ENCODE results near the gene TMEM147. TPM values are rescaled to one million over a fixed set of nuclear protein-coding genes. Genes with fewer than 3 reads are reported as not detected.

TMEM147 gene
- total RNA-seq, 4 donors from 2014 or later, result 186 to 202 (median 188) TPM

DNA sequence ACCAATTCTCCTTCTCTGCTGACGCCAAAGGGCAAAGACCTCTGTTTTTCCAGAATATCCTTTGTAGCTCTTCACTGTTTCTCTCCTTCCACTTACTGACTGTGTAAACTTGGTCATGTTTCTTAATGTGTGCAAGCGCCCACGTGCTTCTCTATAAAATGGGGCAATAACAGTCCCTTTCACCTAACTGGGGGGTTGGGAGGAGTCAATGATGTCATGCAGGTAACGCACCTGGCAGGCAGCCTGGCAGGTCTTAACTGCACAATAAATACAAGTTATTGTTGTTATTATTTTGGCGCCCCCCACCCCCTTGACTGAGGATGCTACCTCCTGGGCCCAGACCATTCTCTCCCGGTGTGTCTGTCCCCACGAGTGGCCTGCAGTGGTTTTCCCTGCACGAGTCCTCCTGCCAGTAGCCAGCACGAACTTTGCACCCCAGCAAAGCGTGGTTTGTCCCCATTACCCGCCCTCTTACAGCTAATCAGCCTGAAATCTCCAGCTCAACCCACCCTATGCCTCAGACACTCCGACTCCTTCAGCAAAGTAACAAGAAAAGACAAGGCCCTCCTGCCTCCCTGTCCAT lies 22.6 kb upstream of the TMEM147 start:
- no peak for TF ChIP-seq POLR2A (IDR thresholded peaks at IDR 0.05)
- TF ChIP-seq, protein P1, sequence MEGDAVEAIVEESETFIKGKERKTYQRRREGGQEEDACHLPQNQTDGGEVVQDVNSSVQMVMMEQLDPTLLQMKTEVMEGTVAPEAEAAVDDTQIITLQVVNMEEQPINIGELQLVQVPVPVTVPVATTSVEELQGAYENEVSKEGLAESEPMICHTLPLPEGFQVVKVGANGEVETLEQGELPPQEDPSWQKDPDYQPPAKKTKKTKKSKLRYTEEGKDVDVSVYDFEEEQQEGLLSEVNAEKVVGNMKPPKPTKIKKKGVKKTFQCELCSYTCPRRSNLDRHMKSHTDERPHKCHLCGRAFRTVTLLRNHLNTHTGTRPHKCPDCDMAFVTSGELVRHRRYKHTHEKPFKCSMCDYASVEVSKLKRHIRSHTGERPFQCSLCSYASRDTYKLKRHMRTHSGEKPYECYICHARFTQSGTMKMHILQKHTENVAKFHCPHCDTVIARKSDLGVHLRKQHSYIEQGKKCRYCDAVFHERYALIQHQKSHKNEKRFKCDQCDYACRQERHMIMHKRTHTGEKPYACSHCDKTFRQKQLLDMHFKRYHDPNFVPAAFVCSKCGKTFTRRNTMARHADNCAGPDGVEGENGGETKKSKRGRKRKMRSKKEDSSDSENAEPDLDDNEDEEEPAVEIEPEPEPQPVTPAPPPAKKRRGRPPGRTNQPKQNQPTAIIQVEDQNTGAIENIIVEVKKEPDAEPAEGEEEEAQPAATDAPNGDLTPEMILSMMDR (IDR thresholded peaks at IDR 0.05), result no peak
- Histone ChIP-seq H3K27ac (no peak overlapping the region), H3K36me3 (no peaks in the 10 kb centered on the region), H3K4me1 (peaks cover 0 to 35% of the 10 kb centered on the region in 2 donors), H3K27me3 (no peaks in the 10 kb centered on the region), H3K9me3 (no peaks in the 10 kb centered on the region), H3K4me3 (replicated peaks in 1 of 3) (no peak overlapping the region)
- 87 to 92% methylated on average over 12 of the region's 12 CpGs for WGBS, 2 donors
- intact Hi-C loops (cut with DNase I), result no loop called here
- DNase-seq, result no peak

DNA sequence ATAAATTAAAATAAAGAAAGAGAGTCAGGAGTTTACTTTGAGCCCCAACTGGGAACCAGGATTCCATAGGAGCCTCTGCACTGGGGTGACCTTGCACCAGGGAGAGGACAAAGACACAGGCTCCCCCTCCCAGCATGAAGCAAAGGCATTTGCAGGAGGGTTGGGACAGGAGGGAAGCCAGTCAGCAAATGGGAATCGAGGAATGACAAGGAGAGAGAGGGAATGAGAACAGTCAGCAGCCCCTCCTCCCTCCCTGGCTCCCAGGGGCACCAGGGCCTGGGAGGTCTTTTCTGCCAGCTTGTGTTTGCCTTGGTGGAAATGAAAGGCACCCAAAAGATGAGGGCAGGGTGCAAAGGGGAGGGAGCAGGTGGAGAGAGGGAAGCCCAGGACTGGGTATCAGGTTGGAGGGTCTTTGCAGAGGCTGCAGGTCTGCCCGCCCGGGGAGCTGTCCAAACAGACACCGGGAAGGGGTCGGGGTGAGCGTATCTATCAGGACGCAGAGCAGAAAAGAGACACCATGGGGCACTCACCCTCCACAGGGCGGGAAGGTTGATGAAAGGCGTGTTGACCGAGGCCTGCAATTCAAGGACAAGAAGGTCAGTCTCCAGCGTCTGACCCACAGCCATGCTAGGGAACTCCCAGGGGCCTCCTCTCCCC lies 21.1 kb upstream of the TMEM147 start:
- intact Hi-C loops (cut with DNase I), result no loop called here
- Histone ChIP-seq H3K27ac (no peak overlapping the region), H3K36me3 (no peaks in the 10 kb centered on the region), H3K4me3 (replicated peaks in 1 of 3) (no peak overlapping the region), H3K27me3 (no peaks in the 10 kb centered on the region), H3K9me3 (no peaks in the 10 kb centered on the region), H3K4me1 (peaks cover 0 to 27% of the 10 kb centered on the region in 2 donors)
- 57 to 59% methylated on average over 11 of the region's 11 CpGs for WGBS, 2 donors
- TF ChIP-seq, protein P1 (IDR thresholded peaks at IDR 0.05), result no peak
- TF ChIP-seq POLR2A (IDR thresholded peaks at IDR 0.05), result no peak
- DNase-seq, result no peak

DNA sequence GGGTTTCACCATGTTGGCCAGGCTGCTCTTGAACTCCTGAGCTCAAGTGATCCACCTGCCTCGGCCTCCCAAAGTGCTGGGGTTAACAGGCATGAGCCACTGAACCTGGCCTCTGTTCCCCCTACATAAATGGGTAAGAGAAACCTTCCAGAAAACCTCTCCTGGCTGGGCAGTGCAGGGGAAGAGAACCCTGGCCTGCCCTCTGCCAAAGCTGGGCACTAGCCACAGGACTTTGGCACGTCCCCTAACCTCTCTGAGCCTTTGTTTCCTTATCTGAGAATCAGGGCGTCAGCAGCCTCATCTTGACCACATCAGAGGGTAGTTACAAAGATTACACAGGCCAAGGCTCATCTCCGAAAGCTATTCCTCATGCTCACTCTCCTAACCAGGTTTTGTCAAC lies 19.6 kb upstream of the TMEM147 start:
- Histone ChIP-seq H3K9me3 (no peaks in the 10 kb centered on the region), H3K27me3 (no peaks in the 10 kb centered on the region), H3K36me3 (no peaks in the 10 kb centered on the region), H3K4me1 (peaks cover 0 to 23% of the 10 kb centered on the region in 2 donors), H3K4me3 (replicated peaks in 1 of 3) (no peak overlapping the region), H3K27ac (no peak overlapping the region)
- intact Hi-C loops (cut with DNase I), result no loop called here
- TF ChIP-seq, protein P1 (IDR thresholded peaks at IDR 0.05), result no peak
- no peak for TF ChIP-seq POLR2A (IDR thresholded peaks at IDR 0.05)
- WGBS, 2 donors, result 74% methylated on average over 4 of the region's 4 CpGs
- DNase-seq, result no peak

GRCh38 chr19:35528218-35529038 lies 17.0 kb upstream of the TMEM147 start, which contains the start of gene SBSN:
Gene SBSN, minus strand, starts transcription at chr19:35528311. Its CDS starts 30 bp downstream, at chr19:35528281.
- Histone ChIP-seq H3K27ac (no peak within 1 kb of the TSS), H3K4me3 (replicated peaks in 1 of 3) (no peak within 1 kb of the TSS), H3K4me1 (peaks cover 0 to 14% of the 10 kb centered on the region in 2 donors), H3K36me3 (no peaks in the 10 kb centered on the region), H3K27me3 (no peaks in the 10 kb centered on the region), H3K9me3 (no peaks in the 10 kb centered on the region)
- intact Hi-C loops (cut with DNase I), result no loop called here
- no peak for TF ChIP-seq POLR2A (IDR thresholded peaks at IDR 0.05)
- TF ChIP-seq, protein P1 (IDR thresholded peaks at IDR 0.05), result no peak
- no peak for DNase-seq
- 86 to 90% methylated on average over 11 of the region's 11 CpGs for WGBS, 2 donors
